ENCODE measurements around the gene FAM117A.
A peak's percentile ranks its signal among the peaks of the same experiment; 100 is the strongest.

The FAM117A gene

DNA sequence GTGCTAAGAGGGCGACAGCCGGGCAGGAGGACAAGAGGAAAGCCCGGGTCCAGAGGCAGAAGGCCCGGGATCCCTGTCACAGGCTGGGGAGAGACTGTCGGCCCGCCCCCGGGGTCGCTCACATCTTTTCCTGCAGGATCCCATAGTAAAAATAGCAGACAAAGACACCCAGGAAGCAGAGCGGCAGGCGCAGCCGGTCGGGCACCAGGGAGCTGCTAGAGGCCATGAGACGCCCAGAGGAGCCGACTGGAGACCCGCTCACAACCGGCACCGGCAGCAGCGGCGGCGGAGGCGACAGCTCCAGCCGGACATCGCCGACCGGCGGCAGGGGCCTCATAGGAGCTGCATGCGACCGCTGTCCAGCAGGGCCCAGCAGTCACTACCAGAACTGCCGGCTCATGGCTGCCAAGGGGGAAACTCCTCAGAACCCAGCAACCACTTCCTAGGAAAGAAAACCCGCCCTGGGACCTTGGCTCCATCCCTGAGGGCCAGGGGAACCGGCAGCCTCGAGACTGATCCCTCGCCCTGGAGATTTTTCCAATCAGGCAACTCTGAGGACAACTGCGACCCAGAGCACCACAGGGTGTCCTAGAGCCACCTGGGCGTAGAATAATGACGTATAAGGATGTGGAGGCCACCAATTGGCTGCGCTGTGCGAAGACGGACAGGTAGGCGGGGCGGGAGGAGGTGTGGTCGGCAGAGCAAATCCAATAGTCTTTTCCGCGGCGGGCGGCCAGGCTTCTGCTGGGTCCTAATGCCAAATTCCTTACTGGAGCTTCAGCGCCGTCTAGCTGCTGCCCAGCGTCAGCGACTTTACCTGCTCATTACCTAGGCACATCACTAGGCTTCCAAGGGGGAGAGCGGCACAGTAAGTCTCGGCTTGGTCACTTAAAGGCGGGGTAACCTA, 56.1 kb downstream of the FAM117A start, which contains the start of gene SLC35B1:
SLC35B1 (minus strand) TSS at position 357 of the 907 bp plus-strand sequence; CDS start at position 226, 131 bp downstream.
- DNase-seq (ENCODE audit: low read depth in 2 of 2) = peak; percentile 97 to 98

- no peak for DNase-seq (ENCODE audit: low read depth in 2 of 2)
Observed at GRCh38 chr17:49707246-49707607, 56.7 kb downstream of the FAM117A start.

DNA sequence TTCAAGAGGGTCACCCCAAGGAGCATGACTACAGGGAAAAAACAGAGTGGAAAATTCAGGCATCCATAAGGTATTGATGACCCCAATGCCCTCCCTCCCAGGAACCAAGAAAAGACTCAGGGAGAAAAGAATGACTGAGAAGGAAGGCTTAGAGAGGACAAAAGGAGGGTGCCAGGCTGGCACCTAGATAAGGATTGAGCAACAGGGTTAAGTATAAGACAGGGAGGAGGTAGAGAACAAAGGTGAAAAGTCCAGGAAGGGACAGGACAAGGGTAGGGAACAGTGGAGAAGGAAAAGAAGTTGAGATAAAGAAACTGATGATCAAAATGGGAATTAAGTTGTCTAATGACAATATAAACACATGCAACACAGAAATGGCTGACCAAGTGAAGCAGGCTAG, 58.7 kb downstream of the FAM117A start:
- no peak for DNase-seq (ENCODE audit: low read depth in 2 of 2)

GRCh38 chr17:49703557-49704277, 60.2 kb downstream of the FAM117A start:
- DNase-seq (ENCODE audit: low read depth in 2 of 2) = no peak

- DNase-seq (ENCODE audit: low read depth in 2 of 2) = no peak
Observed at GRCh38 chr17:49700960-49701359, 63.0 kb downstream of the FAM117A start.

DNA sequence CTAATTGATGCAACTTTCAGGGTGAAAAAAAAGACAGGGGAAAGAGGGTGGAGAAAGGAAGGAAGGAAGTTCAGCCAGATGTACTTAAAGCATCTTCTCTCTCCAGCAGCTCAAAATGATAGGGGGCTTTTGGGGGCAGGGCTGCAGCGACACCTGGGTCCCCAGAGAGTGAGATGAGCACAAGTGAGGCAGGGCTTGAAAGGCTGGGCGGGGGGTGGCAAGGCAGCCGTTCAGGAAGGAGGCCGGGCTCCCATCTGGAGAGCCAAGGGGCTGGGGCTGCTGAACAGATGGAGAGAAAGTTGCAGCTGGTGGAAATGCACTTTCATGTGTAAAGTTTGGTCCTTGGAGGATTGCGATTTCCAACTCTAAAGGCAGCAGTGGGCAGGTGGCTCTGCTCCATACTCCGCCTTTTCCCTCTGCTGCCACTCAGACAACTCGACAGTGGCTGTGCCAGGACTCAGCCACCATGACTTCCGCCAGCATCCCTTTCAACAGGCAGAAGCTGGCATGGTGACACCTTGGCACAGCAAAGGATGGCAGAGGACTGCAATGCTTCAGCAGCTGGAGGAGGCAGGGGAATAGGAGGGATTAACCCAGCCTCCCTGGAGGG, 63.9 kb downstream of the FAM117A start:
- DNase-seq (ENCODE audit: low read depth in 2 of 2) = no peak

GRCh38 chr17:49698005-49698404, 65.9 kb downstream of the FAM117A start:
- DNase-seq (ENCODE audit: low read depth in 2 of 2) = no peak

GRCh38 chr17:49696233-49696761, 67.6 kb downstream of the FAM117A start:
- no peak for DNase-seq (ENCODE audit: low read depth in 2 of 2)

DNA sequence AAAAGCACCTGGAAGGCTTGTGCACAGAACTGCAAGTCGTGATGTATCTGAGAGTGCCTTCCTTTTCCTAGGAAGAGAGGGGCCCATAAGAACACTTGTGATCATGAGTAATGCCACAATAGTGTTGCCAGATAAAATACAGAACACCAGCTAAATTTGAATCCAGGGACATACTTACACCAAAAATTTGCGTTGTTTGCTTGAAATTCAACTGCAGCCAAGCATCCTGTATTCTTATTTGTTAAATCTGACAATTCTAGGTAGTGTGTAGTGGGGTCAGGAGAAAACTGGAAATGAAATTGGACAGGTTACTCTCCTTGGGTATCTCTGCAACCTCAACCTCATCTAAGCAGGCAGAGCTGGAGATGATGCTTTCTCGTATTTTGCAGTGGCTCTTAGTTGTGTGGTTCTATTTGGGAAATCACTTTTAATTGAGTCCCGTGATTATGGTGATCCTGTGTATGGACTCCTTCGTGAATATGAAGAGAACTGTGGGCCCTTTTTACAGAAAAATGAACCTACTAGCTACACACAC, 68.2 kb downstream of the FAM117A start:
- no peak for DNase-seq (ENCODE audit: low read depth in 2 of 2)

- DNase-seq (ENCODE audit: low read depth in 2 of 2) = no peak
Observed at GRCh38 chr17:49694847-49695697, 68.9 kb downstream of the FAM117A start.

- DNase-seq (ENCODE audit: low read depth in 2 of 2) = no peak
Observed at GRCh38 chr17:49692751-49693150, 71.2 kb downstream of the FAM117A start.

GRCh38 chr17:49691677-49692191, 72.2 kb downstream of the FAM117A start:
- DNase-seq (ENCODE audit: low read depth in 2 of 2) = no peak

- DNase-seq (ENCODE audit: low read depth in 2 of 2) = no peak
Observed at GRCh38 chr17:49691086-49691676, 72.8 kb downstream of the FAM117A start.

DNA sequence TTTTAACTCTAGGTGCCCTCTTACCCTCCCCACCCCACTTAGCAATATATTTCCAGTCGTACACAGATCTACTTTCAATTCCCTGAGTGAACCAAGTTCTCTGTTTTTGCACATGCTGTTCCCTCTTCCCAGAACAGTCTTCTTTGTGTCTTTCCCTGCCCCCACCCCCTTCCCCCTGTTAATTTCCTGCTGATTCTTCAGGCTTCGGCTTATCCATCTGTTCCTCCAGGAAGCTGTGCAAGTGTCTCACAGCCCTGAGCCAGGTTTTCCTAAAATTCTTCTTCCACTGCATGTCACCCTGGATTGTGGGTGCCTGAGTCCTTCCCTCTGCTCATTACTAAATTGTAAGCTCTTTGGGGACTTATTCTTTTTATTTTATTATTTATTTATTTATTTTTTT, 73.7 kb downstream of the FAM117A start:
- no peak for DNase-seq (ENCODE audit: low read depth in 2 of 2)

- no peak for DNase-seq (ENCODE audit: low read depth in 2 of 2)
Observed at GRCh38 chr17:49688848-49689247, 75.1 kb downstream of the FAM117A start.

- no peak for DNase-seq (ENCODE audit: low read depth in 2 of 2)
Observed at GRCh38 chr17:49687878-49688491, 75.9 kb downstream of the FAM117A start.

DNA sequence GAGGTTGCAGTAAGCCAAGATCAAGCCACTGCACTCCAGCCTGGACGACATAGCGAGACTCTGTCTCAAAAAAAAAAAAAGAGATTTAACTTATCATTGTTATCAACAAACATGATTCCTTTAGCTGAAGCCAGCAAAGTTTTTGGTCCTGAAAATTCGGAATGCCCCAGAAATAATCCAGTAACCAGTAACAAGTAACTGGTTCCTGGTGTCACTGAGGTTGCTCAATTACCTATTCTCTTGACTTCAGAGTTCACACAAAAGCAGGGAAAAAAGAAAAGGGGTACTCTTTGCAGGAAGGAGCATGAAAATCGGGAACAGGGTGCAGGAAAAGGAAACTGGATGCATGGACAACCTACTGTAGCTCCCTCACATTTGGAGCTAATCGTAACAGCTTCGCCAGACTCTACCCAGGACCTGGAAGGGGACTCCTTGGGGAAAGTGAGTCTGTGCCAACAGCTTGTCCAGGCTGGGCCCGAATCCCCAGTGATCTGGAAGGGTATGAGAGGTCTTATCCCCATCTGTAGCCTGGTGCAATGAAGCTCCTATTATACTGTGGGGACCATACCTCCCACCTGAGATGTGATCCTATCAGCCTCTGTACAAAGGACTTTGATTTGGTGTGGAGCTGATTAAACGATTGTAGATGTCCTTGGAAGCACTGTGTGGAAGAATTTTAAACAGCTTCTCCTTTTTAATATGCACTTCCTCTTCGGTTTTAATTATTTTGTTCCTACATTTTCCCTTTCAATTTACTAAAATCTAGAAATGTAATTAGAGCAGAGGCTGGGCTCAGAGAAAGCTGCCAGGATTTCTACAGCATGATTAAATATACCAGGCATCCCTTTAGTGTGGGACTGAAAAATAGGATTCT, 82.6 kb downstream of the FAM117A start:
- DNase-seq (ENCODE audit: low read depth in 2 of 2) = no peak

DNA sequence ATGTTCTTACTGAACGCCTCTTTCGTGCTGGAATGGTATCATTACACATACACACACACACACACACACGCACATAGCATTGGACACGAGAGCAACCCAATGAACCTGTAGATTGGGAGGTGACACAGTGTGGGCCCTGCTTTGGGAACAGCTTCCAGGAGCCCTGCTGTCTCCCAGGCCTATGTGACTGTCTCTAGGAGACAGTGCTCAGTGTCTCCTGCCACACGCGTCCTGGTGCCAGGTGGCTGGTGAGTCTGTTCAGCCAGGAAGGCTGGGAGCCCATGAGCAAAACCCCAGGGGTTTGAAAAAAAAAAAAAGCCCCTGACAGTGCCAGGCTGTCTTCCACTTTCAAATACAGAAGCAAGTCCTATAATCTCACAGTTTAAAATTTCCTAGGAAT, 83.6 kb downstream of the FAM117A start:
- DNase-seq (ENCODE audit: low read depth in 2 of 2) = no peak
